Suprapubic skin (tissue), 3 donors: ENCODE results near the gene BCL11A.

ENCODE experiments used
- EP300 ChIP-seq: sonication (generic); formaldehyde crosslinking; IDR thresholded peaks from one replicate; pipeline ENCODE4 v1.6.1; 2017; ENCODE audit warnings: antibody characterized with exemption
- POLR2A ChIP-seq, 2 donors: fragments of 450-650 bp; IDR thresholded peaks; one replicate each; pipeline ENCODE4 v1.6.1; 2017; ENCODE audit warnings: antibody characterized with exemption in 2 of 2, mild to moderate bottlenecking in 2 of 2, moderate library complexity in 2 of 2
- TF ChIP-seq, protein P1 (sequence below), 2 donors: fragments of 200-600 bp in 1 of 2; fragments of 450-650 bp in 1 of 2; sonication (generic) in 1 of 2; IDR thresholded peaks; one replicate each; pipeline ENCODE4 v1.5.1; 2016 to 2019; ENCODE audit warnings: antibody characterized with exemption in 2 of 2, mild to moderate bottlenecking in 1 of 2, moderate library complexity in 1 of 2

DNA sequence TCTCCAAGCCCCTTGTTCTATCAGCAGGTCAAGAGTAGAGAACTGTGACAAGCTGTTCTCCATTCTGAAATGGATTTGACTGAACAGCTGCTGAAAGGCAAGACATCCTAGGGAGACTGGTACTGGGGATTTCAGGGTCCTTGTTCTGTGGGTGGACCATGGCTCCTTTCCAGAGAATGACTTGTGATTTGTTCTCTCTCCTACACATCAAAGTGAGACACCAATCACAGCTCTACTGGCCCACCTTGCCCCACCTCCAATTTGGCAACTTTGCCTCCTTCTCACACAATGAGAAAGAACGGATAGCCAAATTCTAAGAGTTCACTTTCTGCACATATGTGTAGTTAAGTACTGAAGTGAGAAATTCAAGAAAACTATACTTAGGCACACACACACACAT lies 67.4 kb downstream of the BCL11A start:
- TF ChIP-seq, protein P1, sequence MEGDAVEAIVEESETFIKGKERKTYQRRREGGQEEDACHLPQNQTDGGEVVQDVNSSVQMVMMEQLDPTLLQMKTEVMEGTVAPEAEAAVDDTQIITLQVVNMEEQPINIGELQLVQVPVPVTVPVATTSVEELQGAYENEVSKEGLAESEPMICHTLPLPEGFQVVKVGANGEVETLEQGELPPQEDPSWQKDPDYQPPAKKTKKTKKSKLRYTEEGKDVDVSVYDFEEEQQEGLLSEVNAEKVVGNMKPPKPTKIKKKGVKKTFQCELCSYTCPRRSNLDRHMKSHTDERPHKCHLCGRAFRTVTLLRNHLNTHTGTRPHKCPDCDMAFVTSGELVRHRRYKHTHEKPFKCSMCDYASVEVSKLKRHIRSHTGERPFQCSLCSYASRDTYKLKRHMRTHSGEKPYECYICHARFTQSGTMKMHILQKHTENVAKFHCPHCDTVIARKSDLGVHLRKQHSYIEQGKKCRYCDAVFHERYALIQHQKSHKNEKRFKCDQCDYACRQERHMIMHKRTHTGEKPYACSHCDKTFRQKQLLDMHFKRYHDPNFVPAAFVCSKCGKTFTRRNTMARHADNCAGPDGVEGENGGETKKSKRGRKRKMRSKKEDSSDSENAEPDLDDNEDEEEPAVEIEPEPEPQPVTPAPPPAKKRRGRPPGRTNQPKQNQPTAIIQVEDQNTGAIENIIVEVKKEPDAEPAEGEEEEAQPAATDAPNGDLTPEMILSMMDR (IDR thresholded peaks at IDR 0.05), result no peak
- TF ChIP-seq EP300 (no peak), POLR2A (IDR thresholded peaks at IDR 0.05) (no peak)
